Sigmoid colon (tissue), 7 donors: ENCODE results near the gene ZDHHC21. TPM values are rescaled to one million over a fixed set of nuclear protein-coding genes. Genes with fewer than 3 reads are reported as not detected.

ENCODE experiments used
- DNase-seq: peaks from one replicate; pipeline ENCODE4 v3.0.0-alpha.2; 2019
- H3K27ac ChIP-seq, 4 donors: fragments of 200-600 bp; sonication (generic); one replicate each; pipeline ENCODE4 v1.5.1; 2016 to 2019; ENCODE audit warnings: mild to moderate bottlenecking in 1 of 4
- H3K27me3 ChIP-seq, 3 donors: fragments of 200-600 bp; sonication (generic); one replicate each; pipeline ENCODE4 v1.5.1; 2019; ENCODE audit warnings: mild to moderate bottlenecking in 1 of 3
- H3K36me3 ChIP-seq, 4 donors: fragments of 200-600 bp; sonication (generic); one replicate each; pipeline ENCODE4 v1.5.1; 2016 to 2019
- H3K4me1 ChIP-seq, 4 donors: fragments of 200-600 bp; sonication (generic); one replicate each; pipeline ENCODE4 v1.5.1; 2017 to 2019
- H3K4me3 ChIP-seq, 4 donors: fragments of 200-600 bp; sonication (generic); one replicate each; pipeline ENCODE4 v1.5.1; 2017 to 2019; ENCODE audit warnings: mild to moderate bottlenecking in 2 of 4, moderate library complexity in 1 of 4
- H3K9me3 ChIP-seq, 4 donors: fragments of 200-600 bp in 3 of 4; sonication (generic) in 3 of 4; one replicate each; pipeline versions ENCODE4 v1.5.1 to v1.6.1; 2013 to 2019
- CTCF ChIP-seq, 4 experiments: fragments of 450-650 bp in 3 of 4; fragments of 200-600 bp in 1 of 4; IDR thresholded peaks; one replicate each; pipeline ENCODE4 v1.5.1; 2016 to 2019; ENCODE audit warnings: antibody characterized with exemption in 4 of 4, mild to moderate bottlenecking in 3 of 4, moderate library complexity in 2 of 4
- EP300 ChIP-seq, 4 donors: sonication (generic); formaldehyde crosslinking; IDR thresholded peaks; one replicate each; pipeline ENCODE4 v1.6.1; 2017; ENCODE audit warnings: antibody characterized with exemption in 4 of 4
- POLR2A ChIP-seq, 2 donors: fragments of 450-650 bp; IDR thresholded peaks; one replicate each; pipeline ENCODE4 v1.6.1; 2016; ENCODE audit warnings: antibody characterized with exemption in 2 of 2, mild to moderate bottlenecking in 2 of 2, moderate library complexity in 2 of 2
- POLR2AphosphoS5 ChIP-seq, 4 donors: sonication (generic); formaldehyde crosslinking; IDR thresholded peaks; one replicate each; pipeline ENCODE4 v1.6.1; 2017; ENCODE audit warnings: antibody characterized with exemption in 4 of 4
- WGBS, 2 donors: extraction: QIAGEN DNeasy Blood & Tissue Kit; methylation state at CpG; one replicate each; pipeline ENCODE4 v1.1.7; 2013; 5-methylcytosine and 5-hydroxymethylcytosine counted together
- intact Hi-C: fragments of 100-400 bp; cut with DNase I; formaldehyde crosslinking; loops from one replicate; pipeline ENCODE4 v1.15.1; 2023
- polyA plus RNA-seq, 3 donors: library from polyadenylated mRNA; stranded (reverse); fragments of 200-250 nt; gene quantifications; one replicate each; pipeline ENCODE4 v1.2.3, GENCODE V29; 2013
- total RNA-seq, 4 donors: library from RNA; depleted of rRNA; stranded (reverse); fragments of >200 nt; gene quantifications; one replicate each; pipeline ENCODE4 v1.1.0, GENCODE V29; 2016
- donor health status: healthy with polysubstance abuse.
- donor health status: Bipolar disorder and iron deficiency.
- donor health status: healthy.

The ZDHHC21 gene, protein sequence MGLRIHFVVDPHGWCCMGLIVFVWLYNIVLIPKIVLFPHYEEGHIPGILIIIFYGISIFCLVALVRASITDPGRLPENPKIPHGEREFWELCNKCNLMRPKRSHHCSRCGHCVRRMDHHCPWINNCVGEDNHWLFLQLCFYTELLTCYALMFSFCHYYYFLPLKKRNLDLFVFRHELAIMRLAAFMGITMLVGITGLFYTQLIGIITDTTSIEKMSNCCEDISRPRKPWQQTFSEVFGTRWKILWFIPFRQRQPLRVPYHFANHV
- total RNA-seq, result 10 to 100 TPM; 14.1 to 34.9 (median 15.3) TPM
- 1 to 10 TPM; 3.0 to 5.1 (median 4.0) TPM for polyA plus RNA-seq

DNA sequence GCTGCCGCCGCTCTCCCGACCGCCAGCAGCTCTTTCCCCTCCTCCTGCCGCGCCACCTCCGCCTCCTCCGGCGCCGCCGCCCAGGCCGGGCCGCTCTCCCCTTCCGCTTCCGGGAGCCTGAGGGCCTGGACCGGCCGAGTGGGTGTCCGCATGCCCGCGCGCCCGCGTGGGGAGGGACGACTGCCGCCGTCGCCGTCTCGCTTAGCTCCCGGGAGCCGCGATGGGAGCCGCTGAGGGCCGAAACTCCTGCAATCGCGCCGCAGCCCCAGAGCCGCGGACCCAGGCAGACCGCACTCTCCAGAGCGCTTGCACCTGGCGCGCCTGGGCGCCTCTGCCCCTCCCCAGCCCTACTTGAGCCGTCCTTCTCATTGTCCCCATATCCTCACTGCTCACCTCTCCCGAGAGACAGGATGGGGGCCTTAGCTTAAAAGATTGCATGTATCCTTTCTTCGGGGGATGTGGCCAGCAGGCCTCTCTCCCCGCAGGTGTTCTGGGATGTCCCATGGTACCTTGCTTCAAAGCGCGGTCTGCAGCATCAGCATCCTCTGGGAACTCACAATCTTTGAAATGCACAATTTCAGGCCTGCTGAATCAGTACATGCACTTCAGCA lies at the start of gene ZDHHC21:
Gene ZDHHC21, minus strand, starts transcription at position 182 of the 611 bp plus-strand sequence. CDS start 19,092 bp downstream, outside the sequence.
- intact Hi-C loops, result no loop called here
- WGBS, 2 donors, result 2% methylated on average over 50 of the region's 50 CpGs
- H3K27ac ChIP-seq, result peak within 1 kb of the TSS; percentile 46 to 69 (median 66)

DNA sequence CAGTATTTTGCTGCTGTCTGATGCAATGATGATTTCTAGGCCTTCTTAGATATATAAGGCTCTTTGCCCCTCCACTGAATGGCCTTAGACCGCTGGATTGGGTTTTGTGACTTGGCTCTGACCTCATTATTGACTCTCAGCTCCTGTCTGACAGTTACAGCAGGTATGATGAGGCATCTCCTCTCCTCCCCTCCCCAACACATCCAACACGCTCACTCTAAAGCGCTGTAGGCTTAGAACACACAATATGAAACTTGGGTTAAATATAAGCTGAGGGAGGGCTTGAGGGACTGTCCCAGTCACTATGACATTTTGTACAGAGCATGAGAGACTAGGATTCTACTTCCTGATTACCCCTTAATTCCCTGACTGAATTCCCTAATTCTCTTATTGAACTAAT lies 48.1 kb upstream of the ZDHHC21 start:
- 90 to 93% methylated on average over 3 of the region's 3 CpGs for WGBS, 2 donors
- H3K27ac ChIP-seq, result no peak overlapping the region
- no peaks in the 10 kb centered on the region for H3K9me3 ChIP-seq
- H3K36me3 ChIP-seq, result peaks cover 6 to 36% (median 10%) of the 10 kb centered on the region in 4 donors
- DNase-seq, result no peak
- H3K4me3 ChIP-seq, result no peak overlapping the region
- intact Hi-C loops, result no loop called here
- TF ChIP-seq EP300 (IDR thresholded peaks at IDR 0.05) (no peak), CTCF (IDR thresholded peaks at IDR 0.05) (no peak), POLR2AphosphoS5 (IDR thresholded peaks at IDR 0.05) (no peak), POLR2A (IDR thresholded peaks at IDR 0.05) (no peak)
- H3K27me3 ChIP-seq, result no peaks in the 10 kb centered on the region
- H3K4me1 ChIP-seq, result no peaks in the 10 kb centered on the region

More for the DNA sequence above, at the start of gene ZDHHC21:
- Histone ChIP-seq H3K9me3 (no peaks in the 10 kb centered on the region), H3K36me3 (peaks cover 0 to 19% (median 0%) of the 10 kb centered on the region in 4 donors), H3K4me1 (peaks cover 0 to 19% (median 10%) of the 10 kb centered on the region in 4 donors), H3K27me3 (no peaks in the 10 kb centered on the region), H3K4me3 (peak within 1 kb of the TSS; percentile 86 to 99 (median 88))
- peak; percentile 83 for DNase-seq
- TF ChIP-seq POLR2A (IDR thresholded peaks at IDR 0.05), result no peak
- no peak for TF ChIP-seq CTCF (IDR thresholded peaks at IDR 0.05)
- peak in 2 of 4 donors; percentile 71 to 74 for TF ChIP-seq POLR2AphosphoS5 (IDR thresholded peaks at IDR 0.05)
- TF ChIP-seq EP300 (IDR thresholded peaks at IDR 0.05), result no peak

- no peak overlapping the region for H3K4me3 ChIP-seq
- WGBS, 2 donors, result 78 to 90% methylated on average over 5 of the region's 5 CpGs
- no peaks in the 10 kb centered on the region for H3K4me1 ChIP-seq
- intact Hi-C loops, result no loop called here
- no peak overlapping the region for H3K27ac ChIP-seq
- H3K36me3 ChIP-seq, result peaks cover 0 to 13% (median 6%) of the 10 kb centered on the region in 4 donors
- DNase-seq, result no peak
- no peak for TF ChIP-seq CTCF (IDR thresholded peaks at IDR 0.05)
- no peak for TF ChIP-seq POLR2AphosphoS5 (IDR thresholded peaks at IDR 0.05)
- no peak for TF ChIP-seq EP300 (IDR thresholded peaks at IDR 0.05)
- no peak for TF ChIP-seq POLR2A (IDR thresholded peaks at IDR 0.05)
- no peaks in the 10 kb centered on the region for H3K9me3 ChIP-seq
- no peaks in the 10 kb centered on the region for H3K27me3 ChIP-seq
These were observed 39.9 kb upstream of the ZDHHC21 start for GRCh38 chr9:14733133-14733532.

DNA sequence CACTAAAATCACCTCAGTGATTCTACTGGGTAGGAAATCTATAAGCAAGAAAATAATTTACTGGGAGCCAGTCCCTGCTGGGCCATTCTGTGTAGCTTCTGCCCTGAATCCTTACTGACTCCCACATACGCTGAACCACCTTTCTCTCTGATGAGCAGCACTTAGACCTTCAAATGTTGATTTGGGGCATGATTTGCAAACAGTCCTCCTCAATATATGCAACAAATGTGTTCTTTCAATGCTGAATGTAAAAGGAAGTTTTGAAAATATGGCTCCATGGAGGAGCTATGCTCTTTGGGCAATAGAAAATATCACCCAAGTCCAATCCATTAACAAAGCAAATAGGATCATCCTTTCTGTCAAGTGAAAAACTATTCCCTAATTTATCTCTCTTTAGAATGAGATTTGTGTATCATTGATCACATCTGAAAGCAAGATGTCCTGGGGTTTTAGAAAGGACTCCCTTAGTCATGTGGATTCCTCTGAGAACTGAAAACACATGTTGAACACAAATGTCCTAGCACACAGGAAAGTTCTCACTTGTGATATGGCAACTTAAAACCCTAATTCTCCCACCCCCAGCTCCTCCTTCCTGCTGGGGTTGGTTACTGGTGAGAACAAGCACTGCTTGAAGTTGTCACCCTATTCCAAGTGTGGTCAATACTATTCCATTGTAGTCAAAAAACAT lies 38.2 kb upstream of the ZDHHC21 start:
- TF ChIP-seq EP300 (IDR thresholded peaks at IDR 0.05) (no peak), POLR2A (IDR thresholded peaks at IDR 0.05) (no peak), CTCF (IDR thresholded peaks at IDR 0.05) (no peak), POLR2AphosphoS5 (IDR thresholded peaks at IDR 0.05) (no peak)
- DNase-seq, result no peak
- Histone ChIP-seq H3K27me3 (no peaks in the 10 kb centered on the region), H3K36me3 (peaks cover 0 to 7% (median under 1%) of the 10 kb centered on the region in 4 donors), H3K9me3 (no peaks in the 10 kb centered on the region), H3K27ac (no peak overlapping the region), H3K4me3 (no peak overlapping the region), H3K4me1 (no peaks in the 10 kb centered on the region)
- intact Hi-C loops, result no loop called here
- WGBS, 2 donors, result 97 to 98% methylated on average over 1 of the region's 1 CpG
